ENCODE results near the gene FAM228A.

GRCh38 chr2:24228470-24228869 lies 53.6 kb downstream of the FAM228A start:
- no peak for TF ChIP-seq EZH2 (IDR thresholded peaks at IDR 0.05; ENCODE audit: insufficient read depth, poor library complexity, severe bottlenecking)
- TF ChIP-seq EZH2phosphoT487 (IDR thresholded peaks at IDR 0.05; ENCODE audit: insufficient read depth, low read depth), result no peak
